GM13976 (cell line): ENCODE data around the gene MADCAM1.

Experiments used
- DNase-seq: peaks from one replicate; pipeline ENCODE4 v3.0.0; 2012; ENCODE audit warnings: low spot score
- CTCF ChIP-seq: IDR thresholded peaks from 2 replicates; pipeline ENCODE4 v1.5.1; 2012; ENCODE audit warnings: borderline replicate concordance, mild to moderate bottlenecking; ENCODE audit not compliant: insufficient read depth; ENCODE audit errors: extremely low read depth, missing control alignments, control extremely low read depth
- in situ Hi-C: fragments of 300-500 bp; cut with MboI; formaldehyde crosslinking; loops from one replicate; pipeline ENCODE4 v1.12.0; 2022; ENCODE audit warnings: low sequenced_read_pairs, mixed read lengths, inconsistent platforms; ENCODE audit not compliant: unreplicated experiment

MADCAM1 gene

GRCh38 chr19:531009-531752 lies 34.9 kb downstream of the MADCAM1 start:
- DNase-seq: peak; percentile 99
- TF ChIP-seq CTCF: peak; percentile 5

GRCh38 chr19:531753-532560 lies 35.7 kb downstream of the MADCAM1 start, which contains the start of gene CDC34:
Gene CDC34, plus strand, starts transcription at chr19:531760. Its CDS starts 172 bp downstream, at chr19:531932.
- TF ChIP-seq CTCF: no peak
- in situ Hi-C loops: no loop called here
- DNase-seq: peak; percentile 64

More at GRCh38 chr19:531009-531752, 34.9 kb downstream of the MADCAM1 start:
- in situ Hi-C loops: no loop called here

GRCh38 chr19:532561-533363 lies 36.5 kb downstream of the MADCAM1 start:
- in situ Hi-C loops: no loop called here
- DNase-seq: peak; percentile 68
- no peak for TF ChIP-seq CTCF

GRCh38 chr19:533364-534058 lies 37.2 kb downstream of the MADCAM1 start:
- TF ChIP-seq CTCF: no peak
- DNase-seq: no peak
- in situ Hi-C loops: no loop called here

GRCh38 chr19:534088-534487 lies 37.8 kb downstream of the MADCAM1 start:
- in situ Hi-C loops: no loop called here
- DNase-seq: no peak
- TF ChIP-seq CTCF: no peak

- peak; percentile 49 for DNase-seq
- in situ Hi-C loops: no loop called here
- no peak for TF ChIP-seq CTCF
These were observed 38.9 kb downstream of the MADCAM1 start for GRCh38 chr19:535017-535835.
